ENCODE data around the gene ADAMTS2. TPM values are rescaled to one million over a fixed set of nuclear protein-coding genes. Genes with fewer than 3 reads are reported as not detected.

ADAMTS2 gene
- total RNA-seq, 1 donor from 2014 or later, result 1.2 TPM

GRCh38 chr5:179113945-179114641 is 231.2 kb downstream of the ADAMTS2 start:
- H3K79me2 ChIP-seq (ENCODE audit: low read depth), result no peaks in the 10 kb centered on the region
- no peaks in the 10 kb centered on the region for H3K4me1 ChIP-seq
- H3K9me3 ChIP-seq (ENCODE audit: low read depth), result no peaks in the 10 kb centered on the region
- no peak overlapping the region for H3K4me3 ChIP-seq
- peaks cover 53% of the 10 kb centered on the region for H3K9me3 Mint-ChIP-seq
- no peak overlapping the region for H2AFZ ChIP-seq (replicated peaks)
- H3K36me3 Mint-ChIP-seq, result no peaks in the 10 kb centered on the region
- no peak overlapping the region for H3K4me3 Mint-ChIP-seq
- no peak for DNase-seq (ENCODE audit: low spot score)
- no peak overlapping the region for H3K4me2 ChIP-seq
- no peaks in the 10 kb centered on the region for H3K36me3 ChIP-seq
- H3K27me3 ChIP-seq, result no peaks in the 10 kb centered on the region
- no peak for TF ChIP-seq EZH2 (IDR thresholded peaks at IDR 0.05)
- TF ChIP-seq EZH2phosphoT487 (IDR thresholded peaks at IDR 0.05), result no peak
- no peak for TF ChIP-seq CTCF (IDR thresholded peaks at IDR 0.05)
- no peaks in the 10 kb centered on the region for H4K20me1 ChIP-seq (ENCODE audit: low read depth)
- no peaks in the 10 kb centered on the region for H3F3A ChIP-seq (ENCODE audit: low read depth)
- no peak overlapping the region for H3K27ac Mint-ChIP-seq
- peaks cover 6% of the 10 kb centered on the region for H3K27me3 Mint-ChIP-seq (ENCODE audit: insufficient read depth, low read depth)
- no peak overlapping the region for H3K27ac ChIP-seq
- no peaks in the 10 kb centered on the region for H3K4me1 Mint-ChIP-seq
- no peak overlapping the region for H3K9ac ChIP-seq

DNA sequence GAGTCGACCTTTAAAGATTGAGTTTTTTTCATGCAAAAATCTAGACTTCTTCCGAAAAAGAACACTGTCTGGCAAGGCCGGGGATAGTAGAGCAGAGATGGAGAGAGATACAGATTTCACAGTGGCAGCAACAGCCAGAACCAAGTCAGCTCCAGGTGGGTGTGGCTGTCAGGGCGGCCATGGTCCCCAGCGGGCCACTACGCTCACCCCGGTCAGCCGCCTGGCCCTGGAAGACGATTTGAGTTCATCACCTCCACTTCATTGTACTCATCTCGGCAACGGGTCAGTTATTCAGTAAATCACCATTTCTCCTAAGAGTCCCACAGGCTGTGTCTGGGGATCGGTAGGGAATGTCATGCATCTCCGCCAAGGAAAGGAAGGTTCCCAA is 232.1 kb downstream of the ADAMTS2 start:
- Histone ChIP-seq H3K27ac (no peak overlapping the region), H4K20me1 (ENCODE audit: low read depth) (no peaks in the 10 kb centered on the region), H3K27me3 (no peaks in the 10 kb centered on the region), H3K79me2 (ENCODE audit: low read depth) (no peaks in the 10 kb centered on the region), H3K4me2 (no peak overlapping the region), H3K9me3 (ENCODE audit: low read depth) (no peaks in the 10 kb centered on the region), H3K4me3 (no peak overlapping the region), H2AFZ (replicated peaks) (no peak overlapping the region), H3F3A (ENCODE audit: low read depth) (no peaks in the 10 kb centered on the region), H3K36me3 (no peaks in the 10 kb centered on the region), H3K4me1 (no peaks in the 10 kb centered on the region), H3K9ac (no peak overlapping the region)
- Mint-ChIP-seq H3K9me3 (peaks cover 48% of the 10 kb centered on the region), H3K4me1 (no peaks in the 10 kb centered on the region), H3K27me3 (ENCODE audit: insufficient read depth, low read depth) (peaks cover 6% of the 10 kb centered on the region), H3K36me3 (no peaks in the 10 kb centered on the region), H3K27ac (no peak overlapping the region), H3K4me3 (no peak overlapping the region)
- TF ChIP-seq CTCF (IDR thresholded peaks at IDR 0.05), result no peak
- no peak for TF ChIP-seq EZH2 (IDR thresholded peaks at IDR 0.05)
- TF ChIP-seq EZH2phosphoT487 (IDR thresholded peaks at IDR 0.05), result no peak
- DNase-seq (ENCODE audit: low spot score), result no peak

DNA sequence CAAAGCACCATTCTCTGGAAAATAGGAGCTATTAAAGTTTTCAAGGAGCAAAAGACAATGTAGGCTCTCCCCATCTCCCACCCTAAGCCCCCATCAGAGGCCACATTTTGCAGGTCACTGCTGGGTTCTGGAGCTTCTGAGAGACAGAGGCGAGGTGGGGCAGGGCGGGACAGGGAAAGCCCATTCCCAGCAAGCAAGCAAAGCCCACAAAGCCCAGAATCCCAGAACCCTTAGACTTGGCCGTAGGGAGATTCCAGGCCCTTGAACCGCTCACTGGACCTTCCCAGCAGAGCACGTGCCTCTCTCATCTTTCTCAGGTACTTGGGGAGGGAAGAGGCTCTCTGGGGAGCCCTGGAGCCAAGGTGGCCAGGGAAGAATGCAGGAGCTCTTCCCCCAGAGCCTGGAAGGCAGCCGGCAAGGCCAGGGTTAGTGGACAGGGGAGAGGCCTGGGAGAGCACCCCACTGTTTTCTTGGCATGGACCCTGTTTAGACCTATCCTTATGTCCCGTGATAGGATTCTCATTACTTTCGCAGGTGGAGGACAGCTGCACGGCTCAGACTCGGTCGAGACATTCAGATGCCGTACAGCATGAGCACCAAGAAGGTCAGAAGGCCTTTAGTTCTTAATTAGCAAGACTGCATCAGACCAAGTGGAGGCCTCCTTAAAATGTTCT is 232.7 kb downstream of the ADAMTS2 start:
- no peaks in the 10 kb centered on the region for H4K20me1 ChIP-seq (ENCODE audit: low read depth)
- no peak overlapping the region for H3K4me2 ChIP-seq
- H3K4me1 ChIP-seq, result no peaks in the 10 kb centered on the region
- TF ChIP-seq CTCF (IDR thresholded peaks at IDR 0.05), result no peak
- no peak for TF ChIP-seq EZH2phosphoT487 (IDR thresholded peaks at IDR 0.05)
- TF ChIP-seq EZH2 (IDR thresholded peaks at IDR 0.05), result no peak
- Mint-ChIP-seq H3K36me3 (no peaks in the 10 kb centered on the region), H3K27me3 (ENCODE audit: insufficient read depth, low read depth) (peaks cover 6% of the 10 kb centered on the region), H3K4me1 (no peaks in the 10 kb centered on the region), H3K9me3 (peaks cover 49% of the 10 kb centered on the region), H3K27ac (no peak overlapping the region), H3K4me3 (no peak overlapping the region)
- H3K36me3 ChIP-seq, result no peaks in the 10 kb centered on the region
- no peaks in the 10 kb centered on the region for H3F3A ChIP-seq (ENCODE audit: low read depth)
- no peaks in the 10 kb centered on the region for H3K79me2 ChIP-seq (ENCODE audit: low read depth)
- H3K9ac ChIP-seq, result no peak overlapping the region
- H3K27ac ChIP-seq, result no peak overlapping the region
- no peaks in the 10 kb centered on the region for H3K9me3 ChIP-seq (ENCODE audit: low read depth)
- no peak overlapping the region for H2AFZ ChIP-seq (replicated peaks)
- no peaks in the 10 kb centered on the region for H3K27me3 ChIP-seq
- no peak overlapping the region for H3K4me3 ChIP-seq
- DNase-seq (ENCODE audit: low spot score), result no peak

Data from neural progenitor cell (in vitro differentiated cells).